Activated CD4-positive, alpha-beta T cell treated with anti-CD3 and anti-CD28 coated beads, Interleukin-2, amount 50 U/mL, for 48 hours (primary cell): Measurements from ENCODE around the gene NRDE2.
A peak's percentile ranks its signal among the peaks of the same experiment; 100 is the strongest.
"Not testable (repeated sequence)": the region's sequence is repeated elsewhere in the genome, so short reads cannot be mapped to it uniquely, and the experiment has no call there.

Experiments
- DNase-seq, 2 experiments: peaks; one replicate each; pipeline ENCODE4 v3.0.0-alpha.2; 2020

Gene NRDE2

DNA sequence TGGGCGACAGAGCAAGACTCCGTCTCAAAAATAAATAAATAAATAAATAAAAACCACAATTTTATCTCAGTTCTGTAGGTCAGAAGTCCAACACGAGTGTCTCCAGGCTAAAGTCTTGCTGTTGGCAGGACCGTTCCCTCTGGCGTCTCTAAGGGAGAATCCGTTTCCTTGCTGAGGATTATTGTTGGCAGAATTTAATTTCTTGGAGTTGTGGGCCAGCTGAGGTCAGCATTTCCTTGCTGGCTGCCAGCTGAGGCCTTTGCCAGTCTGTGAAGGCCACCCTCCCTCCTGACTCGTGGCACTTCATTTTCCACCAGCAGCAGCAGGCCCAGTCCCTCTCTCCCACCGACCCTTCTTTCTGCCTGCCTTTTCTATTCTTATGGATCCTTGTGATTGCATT lies 58.2 kb downstream of the NRDE2 start:
- no peak for DNase-seq

DNA sequence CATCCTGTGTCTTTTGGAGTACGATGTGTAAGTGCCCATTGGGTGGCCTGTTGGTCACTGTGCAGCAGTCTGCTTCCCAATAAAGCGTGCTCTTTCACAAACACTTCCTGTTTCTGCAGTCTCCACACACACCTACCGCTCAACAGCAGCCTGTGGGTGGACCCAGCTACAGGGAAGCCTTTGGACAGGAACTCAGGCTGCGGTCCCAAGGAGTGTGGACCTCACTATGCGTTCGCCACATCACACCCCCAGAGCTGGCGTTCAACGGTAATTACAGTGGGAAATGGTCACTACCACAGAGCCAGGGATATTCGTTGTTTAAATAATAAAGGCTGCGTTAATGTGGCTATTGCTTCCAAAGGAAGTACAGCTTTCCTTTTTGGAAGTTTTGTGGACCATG lies 59.2 kb downstream of the NRDE2 start:
- DNase-seq, result no peak

DNA sequence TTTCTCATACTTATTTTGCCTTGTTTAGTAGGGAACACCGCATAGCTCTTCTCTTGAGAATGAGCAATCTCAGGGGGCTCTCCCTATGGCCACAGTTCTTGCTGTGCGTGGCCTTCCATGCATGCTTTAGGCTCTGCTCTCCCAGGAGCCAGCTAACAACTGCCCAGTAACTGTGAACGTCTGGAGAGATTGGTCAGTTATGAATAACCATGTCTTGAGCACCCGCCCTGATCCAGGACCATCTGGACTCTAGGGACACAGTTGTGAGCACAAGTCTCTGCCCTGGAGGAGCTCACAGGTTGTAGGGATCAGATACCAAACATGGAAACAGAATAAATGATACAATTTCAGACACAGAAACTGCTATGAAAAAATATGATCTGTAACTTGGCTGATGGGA lies 63.3 kb downstream of the NRDE2 start:
- no peak for DNase-seq

DNA sequence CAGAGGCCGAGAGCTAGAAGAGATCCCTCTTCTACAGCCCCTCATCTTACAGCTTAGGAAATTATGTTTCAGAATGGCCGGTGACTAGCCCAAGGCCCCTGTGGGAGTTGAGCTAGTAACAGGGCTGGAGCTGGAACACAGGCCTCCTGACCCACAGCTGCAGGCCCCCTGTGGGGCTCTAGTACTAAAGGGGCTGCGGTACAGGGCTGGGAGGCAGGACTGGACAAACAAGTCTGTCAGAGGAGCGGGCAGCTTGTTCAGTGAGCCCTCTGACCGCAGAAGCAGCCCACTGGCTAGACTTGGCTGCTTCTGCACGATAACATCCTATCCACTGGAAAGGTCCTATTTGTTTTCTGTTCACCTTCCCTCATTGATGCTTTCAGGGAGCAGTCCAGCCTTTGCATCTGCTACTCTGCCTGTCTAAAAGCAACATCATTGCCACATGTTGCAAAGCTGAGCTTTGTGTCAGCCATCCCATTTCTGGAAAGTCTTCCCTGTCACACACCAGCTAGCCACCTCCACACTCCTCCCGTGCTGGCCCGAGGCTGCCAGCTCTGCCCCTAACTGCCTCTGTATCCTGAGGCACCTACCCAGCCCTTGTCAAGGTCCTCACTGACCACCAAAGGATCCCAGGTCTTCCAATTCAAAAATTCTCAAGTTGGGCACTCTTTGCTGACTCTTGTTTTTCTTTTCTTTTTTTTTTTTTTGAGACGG lies 65.1 kb downstream of the NRDE2 start:
- DNase-seq, result no peak

DNA sequence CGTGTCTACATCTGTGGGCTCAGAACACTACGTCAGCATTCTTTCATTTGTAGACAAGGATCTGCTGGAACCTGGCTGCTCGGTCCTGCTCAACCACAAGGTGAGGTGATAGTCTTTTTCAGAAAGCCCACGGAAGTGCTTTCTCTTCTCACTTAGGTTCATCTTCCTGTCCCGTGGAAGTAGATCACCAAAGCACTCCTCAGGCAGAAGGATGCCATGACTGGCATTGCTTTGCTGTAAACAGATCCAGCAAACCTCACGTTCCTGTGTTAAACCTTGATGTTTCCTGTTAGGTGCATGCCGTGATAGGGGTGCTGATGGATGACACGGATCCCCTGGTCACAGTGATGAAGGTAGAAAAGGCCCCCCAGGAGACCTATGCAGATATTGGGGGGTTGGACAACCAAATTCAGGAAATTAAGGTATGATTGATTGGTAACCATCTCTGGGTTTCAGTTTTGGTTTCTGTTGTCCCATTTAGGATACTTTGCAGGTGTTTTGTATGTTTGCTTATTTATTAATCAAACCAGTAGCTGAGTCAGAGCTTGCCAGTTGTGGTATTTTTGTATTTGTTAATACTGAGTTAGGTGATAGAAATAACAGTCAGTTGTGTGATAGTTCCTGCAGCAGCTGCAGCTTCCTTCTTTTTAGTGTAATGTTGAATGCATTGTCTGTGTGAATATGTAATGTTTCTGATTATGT lies 67.8 kb downstream of the NRDE2 start:
- no peak for DNase-seq

DNA sequence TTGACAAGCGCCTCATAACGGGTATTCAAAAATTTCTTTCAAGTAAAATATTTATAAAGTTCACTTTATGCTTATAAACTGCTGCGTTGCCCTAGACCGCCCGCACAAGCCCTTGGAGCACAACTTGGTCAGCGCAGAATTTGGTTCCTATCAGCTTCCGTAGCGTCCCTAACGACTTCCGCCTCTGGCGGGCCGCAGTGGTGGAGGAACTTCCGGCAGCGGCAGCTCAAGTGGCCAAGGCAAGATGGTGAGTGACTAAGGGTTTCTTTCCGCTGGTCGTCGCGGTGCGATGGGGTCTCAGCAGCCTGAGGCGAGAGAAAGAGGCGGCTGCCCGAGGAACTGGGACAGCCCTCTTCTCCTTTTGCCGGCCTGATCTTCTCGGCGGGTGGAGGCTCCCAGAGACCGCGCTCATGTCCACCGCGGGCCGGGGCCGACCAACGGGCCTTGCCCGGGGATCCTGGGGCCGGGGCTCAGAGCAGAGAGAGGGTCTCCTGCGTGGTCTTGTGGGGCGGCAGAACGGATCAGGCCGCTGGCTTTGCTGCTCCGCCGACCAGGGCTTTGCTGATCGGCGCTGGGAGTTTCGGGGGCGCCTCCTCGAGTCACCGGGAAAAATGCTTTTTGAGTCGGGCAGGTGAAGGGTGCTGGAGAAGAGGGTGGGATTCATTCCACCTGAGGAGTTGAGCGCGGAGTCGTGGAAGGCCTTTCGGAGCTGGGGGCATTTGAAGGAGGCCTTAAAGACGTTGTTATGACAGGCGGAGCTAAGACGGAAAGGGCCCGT lies 75.2 kb downstream of the NRDE2 start, which contains the start of gene PSMC1:
PSMC1 (plus strand) TSS at position 200 of the 778 bp plus-strand sequence; CDS start at position 245, 45 bp downstream.
- peak; percentile 87 to 92 for DNase-seq

DNA sequence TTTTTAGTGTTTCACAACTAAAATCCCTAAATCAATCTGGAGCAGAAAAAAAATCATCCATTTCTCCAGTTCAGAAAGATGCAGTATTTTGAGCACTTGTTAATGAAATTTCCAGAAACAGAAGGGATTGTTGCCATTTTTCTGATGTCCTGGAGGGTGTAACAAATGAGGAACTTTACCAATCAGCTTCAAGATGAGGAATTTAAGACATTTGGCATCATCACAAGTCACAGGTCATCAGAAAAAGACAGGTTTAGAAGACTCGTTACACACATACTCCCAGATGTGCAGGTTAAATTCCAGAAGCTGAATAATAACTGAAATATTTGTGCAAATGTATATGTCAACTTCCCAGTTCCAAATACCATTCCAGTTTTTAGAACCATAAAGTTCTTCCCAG lies 75.9 kb downstream of the NRDE2 start:
- no peak for DNase-seq

DNA sequence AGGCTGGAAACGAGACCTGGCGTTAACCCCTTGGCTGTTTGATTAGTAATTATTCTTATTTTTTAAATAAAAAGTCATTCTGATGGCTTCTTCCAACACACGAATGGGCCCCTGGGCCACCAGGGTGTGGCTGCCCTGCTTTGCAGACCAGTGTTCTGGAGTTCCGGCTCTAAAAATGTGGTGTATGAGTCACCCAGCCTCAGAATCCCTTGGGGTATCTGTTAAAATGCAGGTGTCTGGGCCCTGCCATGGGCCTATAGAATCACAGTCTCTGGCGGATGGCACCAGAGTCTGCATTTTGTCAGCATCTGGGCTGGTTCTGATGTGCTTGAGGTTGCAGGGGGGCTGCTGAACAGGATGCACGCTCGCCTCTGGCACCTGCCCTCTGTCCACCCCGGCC lies 77.9 kb downstream of the NRDE2 start:
- no peak for DNase-seq

DNA sequence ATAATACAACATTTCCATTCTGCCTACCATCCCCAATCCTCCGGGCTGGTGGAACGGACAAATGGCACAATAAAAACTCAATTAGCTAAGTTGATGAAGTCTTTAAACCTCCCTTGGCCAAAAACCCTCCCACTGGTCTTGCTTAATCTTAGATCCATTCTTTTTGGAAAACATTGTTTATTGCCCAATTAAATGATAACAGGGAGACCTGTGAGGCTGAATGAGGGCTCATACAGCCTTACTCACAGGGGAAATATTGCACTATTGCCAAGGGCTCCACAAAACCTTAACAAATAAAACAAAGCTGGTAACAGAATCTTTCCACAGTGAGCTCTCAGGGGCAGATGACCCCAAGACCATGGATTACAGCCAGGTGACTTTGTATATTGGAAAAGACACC lies 83.1 kb downstream of the NRDE2 start:
- DNase-seq, result no peak

DNA sequence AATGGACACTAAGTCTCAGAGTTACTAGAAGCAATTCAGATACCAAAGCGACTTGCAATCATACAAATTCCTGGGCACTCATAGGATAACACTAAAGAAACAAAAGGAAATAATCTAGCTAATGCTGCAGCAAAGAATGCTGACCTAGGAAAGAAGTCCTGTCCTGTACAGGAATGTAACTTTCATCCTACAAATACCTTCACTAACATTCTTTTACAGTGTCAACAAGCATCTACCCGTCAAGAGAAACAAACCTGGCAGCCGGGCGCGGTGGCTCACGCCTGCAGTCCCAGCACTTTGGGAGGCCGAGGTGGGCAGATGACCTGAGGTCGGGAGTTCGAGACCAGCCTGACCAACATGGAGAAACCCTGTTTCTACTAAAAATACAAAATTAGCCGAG lies 84.3 kb downstream of the NRDE2 start:
- not testable (repeated sequence) for DNase-seq

DNA sequence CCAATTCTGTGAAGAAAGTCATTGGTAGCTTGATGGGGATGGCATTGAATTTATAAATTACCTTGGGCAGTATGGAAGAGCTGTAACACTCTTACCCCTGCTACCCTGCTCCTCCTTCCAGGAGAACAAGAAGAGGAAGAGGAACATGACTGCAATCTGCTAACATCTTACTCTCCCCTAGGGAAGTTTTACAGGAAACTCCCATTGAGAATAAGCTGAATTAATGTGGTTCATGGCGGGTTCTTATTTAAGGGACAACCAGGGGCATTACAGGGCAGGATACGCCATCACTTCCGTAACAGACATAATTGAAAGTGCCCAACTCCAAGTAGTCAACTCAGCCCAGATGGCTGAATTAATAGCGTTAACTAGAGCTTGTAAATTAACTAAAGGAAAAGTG lies 84.8 kb downstream of the NRDE2 start:
- DNase-seq, result no peak

DNA sequence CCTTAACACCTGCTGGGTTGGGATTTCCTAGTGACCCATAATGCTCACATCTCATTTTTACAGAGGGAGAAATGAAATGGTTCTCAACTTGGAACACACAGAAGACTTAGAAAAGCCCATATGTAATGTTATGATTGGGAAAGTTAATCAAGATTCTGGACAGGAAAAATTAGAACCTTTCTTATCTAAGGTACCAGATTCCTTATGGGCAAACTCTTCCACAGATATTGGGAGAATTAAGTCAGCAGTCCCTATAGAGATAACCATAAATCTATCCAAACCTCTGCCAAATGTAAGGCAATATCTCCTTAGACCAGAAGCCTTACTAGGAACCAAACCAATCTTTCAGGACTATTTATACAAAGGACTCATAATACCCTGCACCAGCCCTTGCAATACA lies 89.3 kb downstream of the NRDE2 start:
- DNase-seq, result no peak

DNA sequence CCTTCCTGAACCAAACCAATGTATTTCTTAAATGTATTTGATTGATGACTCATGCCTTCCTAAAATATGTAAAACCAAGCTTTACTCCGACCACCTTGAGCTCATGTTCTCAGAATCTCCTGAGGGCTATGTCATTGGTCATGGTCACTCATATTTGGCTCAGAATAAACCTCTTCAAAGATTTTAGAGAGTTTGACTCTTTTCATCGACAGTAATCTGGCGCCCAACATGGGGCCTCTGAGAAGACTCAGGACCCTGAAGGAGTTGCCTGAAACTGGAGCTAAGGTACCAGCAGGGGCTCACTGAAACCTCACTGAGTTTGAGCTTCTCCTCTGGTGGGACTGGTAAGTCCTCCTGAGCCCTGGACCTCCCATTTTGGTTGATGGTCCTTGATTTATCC lies 92.6 kb downstream of the NRDE2 start:
- DNase-seq, result peak; percentile 3 to 8

DNA sequence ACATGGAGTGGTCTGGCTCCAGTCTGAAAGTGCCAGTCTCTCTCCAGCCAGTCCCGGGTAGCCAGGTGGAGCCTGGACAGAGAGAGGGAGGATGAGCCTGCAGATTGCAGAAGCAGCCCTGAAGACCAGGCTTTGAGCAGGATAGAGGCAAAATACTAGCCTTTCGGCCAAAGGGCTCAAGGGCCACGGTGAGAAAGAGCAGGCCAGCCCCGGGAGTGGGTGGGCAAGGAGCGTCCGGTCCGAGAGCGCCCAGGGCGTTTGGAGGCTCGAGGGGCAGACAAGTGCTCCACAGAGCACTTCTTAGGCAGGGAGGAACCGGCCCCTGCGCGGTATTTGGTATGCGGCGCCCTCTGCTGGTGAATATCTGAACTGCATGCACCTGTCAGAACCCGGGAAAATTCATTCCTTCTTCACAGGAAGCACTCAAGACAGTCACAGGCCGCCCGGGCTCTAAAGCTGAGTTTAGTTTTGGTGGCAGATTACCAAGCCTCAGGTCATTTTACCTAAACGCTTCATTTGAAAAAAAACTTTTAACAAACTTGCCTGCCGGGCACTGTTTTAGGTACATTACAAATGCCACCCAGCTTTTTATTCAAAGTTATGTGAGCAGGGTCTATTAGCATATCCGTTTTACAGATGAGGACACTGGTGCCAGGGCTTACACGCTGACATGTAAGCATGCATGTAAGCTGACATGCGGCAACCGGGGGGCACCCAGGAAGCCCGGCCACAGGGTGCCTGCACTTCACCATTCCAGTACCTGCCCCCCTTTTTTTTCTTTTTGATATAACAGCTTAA lies 96.4 kb downstream of the NRDE2 start:
- peak; percentile 76 to 83 for DNase-seq

DNA sequence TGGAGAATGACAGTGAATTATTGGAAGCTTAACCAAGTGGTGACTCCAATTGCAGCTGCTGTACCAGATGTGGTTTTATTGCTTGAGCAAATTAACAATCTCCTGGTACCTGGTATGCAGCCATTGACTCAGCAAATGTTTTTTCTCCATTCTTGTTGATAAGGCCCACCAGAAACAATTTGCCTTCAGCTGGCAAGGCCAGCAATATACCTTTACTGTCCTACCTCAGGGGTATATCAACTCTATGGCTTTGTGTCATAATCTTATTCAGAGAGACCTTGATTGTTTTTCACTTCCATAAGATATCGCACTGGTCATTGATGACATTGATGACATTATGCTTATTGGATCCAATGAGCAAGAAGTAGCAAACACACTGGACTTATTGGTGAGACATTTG lies 101.8 kb downstream of the NRDE2 start:
- not testable (repeated sequence) for DNase-seq

DNA sequence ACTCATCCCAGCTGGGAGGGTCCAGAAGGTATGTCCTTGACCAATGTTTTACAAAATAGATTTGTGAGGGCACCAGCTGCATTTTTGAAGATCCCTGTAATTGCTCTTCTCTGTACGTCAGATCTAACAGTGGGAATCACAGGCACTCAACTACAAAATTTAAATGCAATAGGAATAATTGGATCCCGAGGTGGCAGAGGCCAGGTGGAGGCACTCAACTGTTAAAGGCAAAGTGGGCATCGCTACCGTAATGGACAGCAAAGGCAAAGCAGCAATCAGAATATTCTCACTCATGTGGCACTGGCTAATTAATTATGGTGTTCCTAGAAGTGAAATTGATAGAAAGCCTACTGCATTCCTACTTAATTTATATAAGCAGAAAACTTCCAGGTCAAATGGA lies 103.3 kb downstream of the NRDE2 start:
- DNase-seq, result no peak
